ENCODE results near the gene ODAD4. TPM values are rescaled to one million over a fixed set of nuclear protein-coding genes. Genes with fewer than 3 reads are reported as not detected.

ODAD4 gene
- total RNA-seq, 2 experiments from 2014 or later: 0.58 to 0.84 TPM

DNA sequence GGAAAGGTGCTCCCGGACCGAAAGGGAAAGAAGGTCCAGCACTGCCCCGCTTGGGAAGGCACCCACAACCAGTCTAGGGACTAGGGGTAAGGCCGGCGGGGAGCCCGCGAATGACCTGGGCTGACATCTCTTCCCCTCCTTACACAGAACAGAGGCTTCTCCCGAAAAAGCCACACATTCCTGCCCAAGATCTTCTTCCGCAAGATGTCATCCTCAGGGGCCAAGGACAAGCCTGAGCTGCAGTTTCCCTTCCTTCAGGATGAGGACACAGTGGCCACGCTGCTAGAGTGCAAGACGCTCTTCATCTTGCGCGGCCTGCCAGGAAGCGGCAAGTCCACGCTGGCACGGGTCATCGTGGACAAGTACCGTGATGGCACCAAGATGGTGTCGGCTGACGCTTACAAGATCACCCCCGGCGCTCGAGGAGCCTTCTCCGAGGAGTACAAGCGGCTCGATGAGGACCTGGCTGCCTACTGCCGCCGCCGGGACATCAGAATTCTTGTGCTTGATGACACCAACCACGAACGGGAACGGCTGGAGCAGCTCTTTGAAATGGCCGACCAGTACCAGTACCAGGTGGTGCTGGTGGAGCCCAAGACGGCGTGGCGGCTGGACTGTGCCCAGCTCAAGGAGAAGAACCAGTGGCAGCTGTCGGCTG lies 37.6 kb downstream of the ODAD4 start:
- Mint-ChIP-seq H3K27me3 (no peaks in the 10 kb centered on the region), H3K4me3 (peak overlapping the region; percentile 82), H3K4me1 (peaks cover 36% of the 10 kb centered on the region), H3K36me3 (peaks cover 17% of the 10 kb centered on the region), H3K9me3 (no peaks in the 10 kb centered on the region), H3K27ac (peak overlapping the region; percentile 84)
- DNase-seq: no peak

DNA sequence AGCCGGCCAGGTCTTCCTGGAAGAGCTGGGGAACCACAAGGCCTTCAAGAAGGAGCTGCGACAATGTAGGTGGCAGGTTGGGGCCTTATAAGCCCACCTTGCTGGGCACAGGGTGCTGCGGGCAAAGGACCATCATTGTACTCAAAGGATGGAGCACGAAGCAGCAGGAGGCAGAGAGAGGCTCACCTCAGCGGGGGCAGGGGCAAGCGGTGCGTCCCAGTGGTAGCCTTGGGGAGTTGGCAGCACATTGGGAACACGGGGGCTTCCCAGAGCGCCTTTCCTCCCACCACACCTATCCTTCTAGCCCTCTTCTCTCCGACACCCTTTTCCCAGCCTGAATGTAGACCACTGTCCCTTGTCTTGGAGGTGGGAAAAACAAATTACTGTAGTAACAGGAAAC lies 38.3 kb downstream of the ODAD4 start:
- no peaks in the 10 kb centered on the region for H3K9me3 Mint-ChIP-seq
- H3K36me3 Mint-ChIP-seq: peaks cover 19% of the 10 kb centered on the region
- H3K27ac Mint-ChIP-seq: peak overlapping the region; percentile 84
- peaks cover 36% of the 10 kb centered on the region for H3K4me1 Mint-ChIP-seq
- no peaks in the 10 kb centered on the region for H3K27me3 Mint-ChIP-seq
- no peak for DNase-seq
- H3K4me3 Mint-ChIP-seq: no peak overlapping the region

DNA sequence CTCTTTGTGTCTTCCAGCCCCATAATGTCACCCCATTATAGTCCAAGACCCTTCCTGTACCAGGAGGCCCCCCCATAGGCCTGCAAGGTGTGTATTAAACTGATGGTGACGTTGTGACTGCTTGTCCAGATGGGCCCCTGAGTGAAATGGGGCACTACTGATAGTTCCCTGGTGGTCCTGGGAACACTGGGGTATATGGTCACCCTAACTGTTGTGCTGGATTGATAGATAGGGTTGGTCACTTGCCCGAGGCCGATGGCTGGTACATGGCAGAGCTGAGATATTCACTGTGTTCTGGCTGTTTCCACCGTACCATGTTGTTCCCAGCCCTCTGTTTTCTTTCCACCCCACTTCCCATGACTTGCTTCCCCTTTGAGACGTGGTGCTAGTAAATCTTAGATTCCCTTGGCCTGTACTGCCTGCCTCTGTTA lies 40.5 kb downstream of the ODAD4 start:
- peak overlapping the region; percentile 18 for H3K4me3 Mint-ChIP-seq
- H3K27me3 Mint-ChIP-seq: no peaks in the 10 kb centered on the region
- H3K9me3 Mint-ChIP-seq: no peaks in the 10 kb centered on the region
- H3K27ac Mint-ChIP-seq: no peak overlapping the region
- peaks cover 28% of the 10 kb centered on the region for H3K4me1 Mint-ChIP-seq
- H3K36me3 Mint-ChIP-seq: peaks cover 19% of the 10 kb centered on the region
- no peak for DNase-seq

DNA sequence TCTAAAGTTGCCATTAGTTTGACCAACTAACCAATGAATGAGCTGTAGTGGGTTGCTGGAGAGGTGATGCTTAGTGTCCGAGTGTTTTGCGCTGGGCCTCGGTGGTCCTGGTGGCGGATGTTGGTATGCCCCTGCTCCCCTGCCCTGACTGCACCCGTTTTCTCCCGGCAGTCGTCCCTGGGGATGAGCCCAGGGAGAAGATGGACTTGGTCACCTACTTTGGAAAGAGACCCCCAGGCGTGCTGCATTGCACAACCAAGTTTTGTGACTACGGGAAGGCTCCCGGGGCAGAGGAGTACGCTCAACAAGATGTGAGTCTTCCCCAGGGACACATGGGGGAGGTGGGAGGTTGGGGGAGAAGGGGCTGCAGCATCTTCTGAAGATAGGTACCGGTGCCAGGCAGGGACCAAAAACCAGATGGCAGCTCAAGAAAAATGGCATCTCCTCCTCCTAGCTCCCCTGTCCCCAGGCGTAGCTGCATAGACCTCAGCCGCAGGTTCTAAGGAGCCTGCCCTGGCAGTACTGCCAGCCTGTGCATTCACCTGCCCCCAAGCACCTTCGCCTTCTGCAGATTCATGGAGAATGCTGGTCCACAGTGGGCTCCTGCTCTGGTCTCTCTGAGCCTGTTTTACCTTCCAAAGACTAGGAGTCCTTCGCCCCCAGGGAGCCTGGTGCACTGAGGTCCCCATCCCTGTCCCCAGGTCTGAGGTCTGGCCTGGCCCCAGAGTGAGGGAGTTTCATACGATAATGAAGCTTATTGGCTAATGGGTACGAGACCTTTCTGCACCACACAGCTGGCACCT lies 41.5 kb downstream of the ODAD4 start:
- Mint-ChIP-seq H3K36me3 (peaks cover 21% of the 10 kb centered on the region), H3K27ac (no peak overlapping the region)

DNA sequence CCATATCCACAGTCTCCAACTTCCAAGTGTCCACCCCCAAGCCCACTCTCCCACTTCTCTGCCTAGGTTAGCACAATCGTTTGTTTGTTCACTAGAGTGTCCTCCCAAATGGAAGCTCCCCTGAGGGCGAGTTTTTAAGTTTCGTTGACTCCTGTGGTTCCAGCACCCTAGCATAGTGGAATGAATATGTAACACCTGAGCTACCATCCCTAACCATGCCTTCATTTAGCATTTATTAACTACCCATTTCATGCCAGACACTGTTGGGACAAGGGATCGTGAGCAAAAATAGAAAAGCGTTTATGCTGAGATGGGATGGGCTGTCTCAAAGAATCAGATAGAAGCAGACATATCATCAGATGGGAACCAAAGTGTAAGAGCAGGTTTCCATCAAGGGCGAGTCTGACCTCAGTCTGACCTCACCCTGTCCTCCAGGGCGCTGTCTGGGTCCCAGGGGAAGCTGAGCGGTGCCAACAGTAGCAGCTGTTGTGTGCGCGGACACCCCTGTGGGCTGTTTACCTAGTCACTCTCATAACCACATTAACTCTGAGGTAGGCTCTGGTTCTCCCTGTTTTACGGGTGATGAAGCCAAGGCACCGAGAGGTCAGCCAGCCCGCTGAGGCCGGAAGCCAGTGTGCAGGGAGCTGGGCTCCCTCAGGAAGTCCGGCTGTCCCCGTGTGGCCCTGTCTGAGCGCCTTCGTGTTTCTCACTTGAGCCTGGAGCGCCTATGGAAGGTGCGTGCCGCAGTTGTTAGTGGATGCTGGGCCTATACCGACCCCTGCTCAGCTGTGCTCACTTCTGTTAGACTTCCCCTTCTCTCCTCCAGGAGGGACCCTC lies 42.4 kb downstream of the ODAD4 start:
- Mint-ChIP-seq H3K9me3 (no peaks in the 10 kb centered on the region), H3K4me1 (peaks cover 25% of the 10 kb centered on the region), H3K27ac (peak overlapping the region; percentile 67), H3K36me3 (peaks cover 24% of the 10 kb centered on the region), H3K4me3 (no peak overlapping the region), H3K27me3 (no peaks in the 10 kb centered on the region)
- no peak for DNase-seq

More for the DNA sequence above, 41.5 kb downstream of the ODAD4 start:
- H3K4me3 Mint-ChIP-seq: no peak overlapping the region
- no peaks in the 10 kb centered on the region for H3K27me3 Mint-ChIP-seq
- H3K9me3 Mint-ChIP-seq: no peaks in the 10 kb centered on the region
- no peak for DNase-seq
- H3K4me1 Mint-ChIP-seq: peaks cover 28% of the 10 kb centered on the region

DNA sequence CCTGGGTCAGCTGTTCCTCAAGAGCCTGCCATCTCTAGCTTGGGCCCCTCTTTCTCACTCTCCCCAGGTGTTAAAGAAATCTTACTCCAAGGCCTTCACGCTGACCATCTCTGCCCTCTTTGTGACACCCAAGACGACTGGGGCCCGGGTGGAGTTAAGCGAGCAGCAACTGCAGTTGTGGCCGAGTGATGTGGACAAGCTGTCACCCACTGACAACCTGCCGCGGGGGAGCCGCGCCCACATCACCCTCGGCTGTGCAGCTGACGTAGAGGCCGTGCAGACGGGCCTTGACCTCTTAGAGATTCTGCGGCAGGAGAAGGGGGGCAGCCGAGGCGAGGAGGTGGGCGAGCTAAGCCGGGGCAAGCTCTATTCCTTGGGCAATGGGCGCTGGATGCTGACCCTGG lies 43.0 kb downstream of the ODAD4 start:
- peaks cover 18% of the 10 kb centered on the region for H3K36me3 Mint-ChIP-seq

DNA sequence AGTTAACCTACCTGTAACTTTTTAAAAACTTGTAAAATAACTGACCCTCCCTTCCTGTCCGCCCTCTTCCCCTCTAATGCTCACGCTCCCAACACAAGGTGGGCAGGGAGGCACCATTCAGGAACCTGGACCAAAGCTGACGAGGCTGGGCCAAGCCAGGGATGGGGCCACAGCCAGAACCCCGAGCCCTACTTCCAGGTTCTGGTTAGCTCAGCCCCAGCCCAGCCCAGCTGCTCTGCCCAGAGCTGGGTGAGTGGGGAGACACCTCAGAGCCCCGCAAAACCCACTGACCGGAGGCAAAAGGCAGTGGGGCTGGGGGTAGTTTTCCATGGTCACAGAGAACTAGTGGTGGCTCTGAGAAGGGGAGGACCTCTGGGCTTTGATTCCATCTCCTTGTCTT lies 43.6 kb downstream of the ODAD4 start:
- no peaks in the 10 kb centered on the region for H3K27me3 Mint-ChIP-seq
- H3K27ac Mint-ChIP-seq: no peak overlapping the region
- peaks cover 18% of the 10 kb centered on the region for H3K4me1 Mint-ChIP-seq
- no peak for DNase-seq
- H3K4me3 Mint-ChIP-seq: no peak overlapping the region
- H3K36me3 Mint-ChIP-seq: peaks cover 18% of the 10 kb centered on the region
- H3K9me3 Mint-ChIP-seq: no peaks in the 10 kb centered on the region

More for the DNA sequence above, 43.0 kb downstream of the ODAD4 start:
- H3K4me1 Mint-ChIP-seq: peaks cover 20% of the 10 kb centered on the region
- no peaks in the 10 kb centered on the region for H3K9me3 Mint-ChIP-seq
- H3K27me3 Mint-ChIP-seq: no peaks in the 10 kb centered on the region
- H3K4me3 Mint-ChIP-seq: no peak overlapping the region
- DNase-seq: no peak
- H3K27ac Mint-ChIP-seq: peak overlapping the region; percentile 67

DNA sequence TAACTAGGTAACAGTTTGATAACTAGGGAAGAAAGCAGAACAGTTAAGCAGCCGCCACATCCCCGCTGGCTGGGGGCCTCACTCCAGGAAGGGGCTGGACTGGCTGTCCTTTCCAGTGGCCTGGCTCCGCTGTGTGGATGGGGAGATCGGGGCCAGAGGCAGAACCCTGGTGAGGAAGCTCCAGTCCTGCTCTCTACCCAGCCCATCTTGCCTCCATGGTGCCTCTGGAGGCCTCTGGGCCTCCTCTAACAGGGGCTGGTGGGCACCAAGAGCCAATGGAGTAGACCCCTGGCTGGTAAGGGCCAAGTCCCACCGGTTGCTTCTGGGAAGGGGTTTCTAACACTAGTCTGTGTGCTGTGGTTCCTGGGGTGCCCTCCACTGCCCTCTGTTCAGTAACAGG lies 44.2 kb downstream of the ODAD4 start:
- Mint-ChIP-seq H3K27me3 (no peaks in the 10 kb centered on the region), H3K4me1 (peaks cover 13% of the 10 kb centered on the region), H3K27ac (no peak overlapping the region), H3K4me3 (no peak overlapping the region), H3K36me3 (peaks cover 16% of the 10 kb centered on the region), H3K9me3 (no peaks in the 10 kb centered on the region)
- no peak for DNase-seq

DNA sequence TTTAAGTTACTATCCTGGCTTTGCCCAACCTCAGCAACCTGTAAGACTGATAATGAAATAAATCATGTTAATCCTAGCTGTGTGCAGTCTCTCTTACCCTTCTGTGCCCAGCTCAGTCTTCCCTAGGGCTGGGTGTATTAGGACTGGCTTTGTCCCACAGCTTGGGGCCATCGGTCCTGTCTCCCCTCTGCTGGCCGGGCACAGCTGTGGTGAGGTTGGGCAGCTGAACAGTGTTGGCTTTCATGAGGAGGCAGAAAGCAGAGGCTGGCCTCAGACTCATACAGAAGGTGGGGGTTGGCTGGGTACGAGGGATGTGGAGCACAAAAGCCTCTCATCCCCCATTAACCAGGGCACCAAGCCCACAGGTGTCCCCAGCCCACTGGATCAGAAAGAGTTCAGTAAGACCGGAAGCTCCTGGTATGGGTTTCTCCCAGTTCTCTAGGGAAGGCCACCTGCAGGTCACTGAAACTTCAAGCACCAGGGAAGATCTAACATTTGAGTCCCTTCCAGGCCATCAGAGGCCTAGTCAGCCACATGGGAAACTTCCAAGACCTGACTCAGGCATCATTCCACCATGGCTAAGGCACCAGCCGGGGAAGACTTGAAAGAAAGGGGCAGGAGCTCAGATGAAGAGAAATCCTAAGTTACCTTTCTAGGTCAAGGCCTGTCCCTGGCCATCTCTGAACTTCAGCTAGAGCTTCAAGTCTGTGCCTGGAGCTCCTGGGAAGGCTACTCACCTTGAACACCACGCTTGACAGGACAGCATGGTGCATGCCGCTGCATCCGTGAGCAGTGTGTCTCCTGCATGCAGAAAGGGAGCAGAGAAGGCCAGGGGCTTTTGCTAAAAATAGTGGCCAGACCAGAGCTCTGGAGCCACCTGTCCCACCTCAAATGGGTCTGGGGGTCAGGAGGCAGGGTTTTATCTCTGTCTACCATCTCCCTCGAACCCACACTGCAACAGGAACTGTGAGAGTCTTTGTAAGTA lies 45.0 kb downstream of the ODAD4 start:
- no peaks in the 10 kb centered on the region for H3K9me3 Mint-ChIP-seq
- DNase-seq: no peak
- H3K27ac Mint-ChIP-seq: no peak overlapping the region
- H3K4me3 Mint-ChIP-seq: no peak overlapping the region
- H3K4me1 Mint-ChIP-seq: peaks cover 11% of the 10 kb centered on the region
- H3K27me3 Mint-ChIP-seq: no peaks in the 10 kb centered on the region
- H3K36me3 Mint-ChIP-seq: peaks cover 16% of the 10 kb centered on the region

DNA sequence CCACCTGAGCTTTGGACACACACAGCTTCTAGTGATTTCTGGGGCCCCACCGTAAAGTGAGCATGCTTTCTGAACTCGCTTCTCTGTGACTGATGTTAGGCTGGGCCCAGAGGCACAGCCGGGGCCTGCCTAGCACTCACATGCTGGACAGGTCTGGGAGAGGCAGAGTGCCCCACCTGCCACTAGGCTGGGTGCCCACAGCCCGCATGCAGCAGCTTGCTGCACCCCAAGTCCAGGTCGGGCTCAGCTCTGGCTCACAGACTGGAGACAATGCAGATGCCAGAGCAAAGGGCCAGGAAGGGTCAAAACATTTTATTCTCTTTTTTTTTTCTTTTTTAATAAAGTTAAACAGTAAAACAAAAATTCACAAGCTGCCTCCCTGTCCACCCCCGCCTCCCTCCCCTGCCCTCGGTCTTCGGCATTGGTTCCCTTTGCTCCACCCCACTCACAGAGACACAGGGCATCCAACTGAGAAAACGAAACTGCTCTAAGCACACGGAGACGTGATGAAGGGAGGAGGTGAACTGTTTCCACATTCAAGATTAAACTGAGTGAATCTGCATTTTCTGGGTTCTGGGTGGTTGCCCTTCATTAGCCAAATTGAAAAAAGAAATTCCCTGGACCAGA lies 45.8 kb downstream of the ODAD4 start:
- no peaks in the 10 kb centered on the region for H3K9me3 Mint-ChIP-seq
- no peak overlapping the region for H3K4me3 Mint-ChIP-seq
- H3K27me3 Mint-ChIP-seq: no peaks in the 10 kb centered on the region
- H3K36me3 Mint-ChIP-seq: peaks cover 16% of the 10 kb centered on the region
- DNase-seq: no peak
- peak overlapping the region; percentile 59 for H3K27ac Mint-ChIP-seq
- peaks cover 7% of the 10 kb centered on the region for H3K4me1 Mint-ChIP-seq

DNA sequence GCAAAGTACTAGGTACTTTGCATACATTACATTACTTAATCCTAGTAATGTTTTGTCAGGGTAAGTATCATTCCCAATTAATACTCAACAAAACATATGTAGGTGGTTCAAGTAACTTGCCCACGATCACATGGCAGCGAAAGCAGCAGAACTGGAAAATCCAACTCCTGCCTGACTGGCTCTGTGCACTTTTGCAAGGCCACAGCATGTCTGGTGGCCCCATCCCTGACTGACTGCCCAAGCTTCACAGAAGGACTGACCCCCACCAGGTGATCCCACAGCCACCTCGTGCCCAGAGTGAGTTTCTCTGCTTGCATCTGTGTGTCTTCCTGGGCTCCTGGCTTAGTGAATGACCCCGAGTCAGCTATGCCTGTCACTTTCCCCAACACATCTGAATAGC lies 47.6 kb downstream of the ODAD4 start:
- H3K36me3 Mint-ChIP-seq: peaks cover 23% of the 10 kb centered on the region
- peaks cover 4% of the 10 kb centered on the region for H3K4me1 Mint-ChIP-seq
- DNase-seq: no peak
- no peaks in the 10 kb centered on the region for H3K9me3 Mint-ChIP-seq
- no peaks in the 10 kb centered on the region for H3K27me3 Mint-ChIP-seq
- H3K4me3 Mint-ChIP-seq: no peak overlapping the region
- H3K27ac Mint-ChIP-seq: no peak overlapping the region

DNA sequence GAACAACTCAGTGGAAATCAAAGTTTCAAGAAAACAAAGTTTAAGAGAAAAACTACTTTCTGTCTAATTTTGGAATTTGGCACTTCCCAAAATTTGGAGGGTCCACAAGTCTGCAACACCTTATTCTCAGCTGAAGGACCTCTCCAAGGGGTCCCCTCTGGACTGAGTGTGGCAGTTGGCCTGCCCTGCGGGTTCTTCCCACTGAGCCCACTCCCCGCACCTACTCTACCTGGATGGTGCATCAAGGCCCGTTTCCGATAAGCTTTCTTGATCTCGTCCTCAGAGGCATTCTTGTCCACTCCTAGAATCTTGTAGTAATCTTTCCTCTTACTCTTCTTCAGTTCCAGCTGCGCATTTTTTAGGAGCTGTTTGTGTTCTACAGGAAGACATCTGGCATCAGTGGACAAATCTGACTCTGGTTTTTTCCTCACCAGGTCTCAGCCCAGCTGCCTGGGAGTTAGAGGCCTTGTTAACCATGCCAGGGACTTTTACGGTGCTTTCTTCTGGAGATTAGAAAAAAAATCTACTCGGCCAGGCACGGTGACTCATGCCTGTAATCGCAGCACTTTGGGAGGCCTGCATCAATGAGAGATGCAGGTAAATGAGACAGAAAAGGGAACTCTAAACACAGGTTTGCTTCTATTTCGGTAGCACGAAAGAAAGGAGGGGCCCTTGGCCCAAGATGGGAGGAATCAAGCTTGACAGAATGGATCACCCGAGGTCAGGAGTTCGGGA lies 51.8 kb downstream of the ODAD4 start:
- Mint-ChIP-seq H3K9me3 (no peaks in the 10 kb centered on the region), H3K4me3 (no peak overlapping the region), H3K4me1 (peaks cover 2% of the 10 kb centered on the region), H3K27me3 (no peaks in the 10 kb centered on the region), H3K36me3 (peaks cover 38% of the 10 kb centered on the region), H3K27ac (peak overlapping the region; percentile 20)
- no peak for DNase-seq

DNA sequence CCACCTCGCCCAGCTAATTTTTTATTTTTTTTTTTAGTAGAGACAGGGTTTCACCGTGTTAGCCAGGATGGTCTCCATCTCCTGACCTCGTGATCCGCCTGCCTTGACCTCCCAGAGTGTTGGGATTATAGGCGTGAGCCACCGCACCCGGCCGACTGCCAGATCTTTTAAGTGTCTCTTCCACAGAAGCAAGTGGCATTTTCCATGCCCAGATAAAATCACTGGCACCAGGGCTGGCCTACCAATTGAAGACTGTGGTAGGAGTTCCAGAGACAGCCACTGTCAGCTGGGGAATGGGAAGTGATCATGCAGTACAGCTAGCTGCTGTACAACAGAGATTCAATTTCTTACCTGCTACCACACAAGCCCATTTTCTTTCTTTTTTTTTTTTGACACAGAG lies 54.0 kb downstream of the ODAD4 start:
- Mint-ChIP-seq H3K36me3 (peaks cover 50% of the 10 kb centered on the region), H3K27ac (no peak overlapping the region), H3K4me3 (no peak overlapping the region), H3K4me1 (peaks cover 10% of the 10 kb centered on the region), H3K9me3 (no peaks in the 10 kb centered on the region), H3K27me3 (no peaks in the 10 kb centered on the region)
- DNase-seq: no peak
